ENCODE data around the gene LAMC2.

LAMC2 gene

DNA sequence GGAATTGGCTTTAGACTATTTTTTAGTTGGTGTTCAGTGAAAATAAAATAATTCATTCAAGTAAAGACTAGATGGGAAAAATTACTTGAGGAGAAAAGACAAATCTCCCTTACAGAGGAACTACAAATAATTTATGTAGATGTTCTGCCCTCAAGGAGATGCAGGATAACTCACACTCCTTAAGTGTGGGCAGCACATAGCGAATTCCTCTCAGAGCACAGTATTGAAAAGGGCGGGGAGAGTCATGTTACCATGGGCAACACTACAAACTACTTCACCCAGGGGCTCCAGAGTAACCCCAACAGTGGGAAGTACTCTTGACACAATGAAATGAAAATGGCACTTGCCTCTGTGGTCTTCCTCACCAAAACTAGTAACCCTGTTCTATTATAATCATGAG, 20.6 kb upstream of the LAMC2 start:
- DNase-seq (ENCODE audit: low read depth): no peak
- TF ChIP-seq, protein P1, sequence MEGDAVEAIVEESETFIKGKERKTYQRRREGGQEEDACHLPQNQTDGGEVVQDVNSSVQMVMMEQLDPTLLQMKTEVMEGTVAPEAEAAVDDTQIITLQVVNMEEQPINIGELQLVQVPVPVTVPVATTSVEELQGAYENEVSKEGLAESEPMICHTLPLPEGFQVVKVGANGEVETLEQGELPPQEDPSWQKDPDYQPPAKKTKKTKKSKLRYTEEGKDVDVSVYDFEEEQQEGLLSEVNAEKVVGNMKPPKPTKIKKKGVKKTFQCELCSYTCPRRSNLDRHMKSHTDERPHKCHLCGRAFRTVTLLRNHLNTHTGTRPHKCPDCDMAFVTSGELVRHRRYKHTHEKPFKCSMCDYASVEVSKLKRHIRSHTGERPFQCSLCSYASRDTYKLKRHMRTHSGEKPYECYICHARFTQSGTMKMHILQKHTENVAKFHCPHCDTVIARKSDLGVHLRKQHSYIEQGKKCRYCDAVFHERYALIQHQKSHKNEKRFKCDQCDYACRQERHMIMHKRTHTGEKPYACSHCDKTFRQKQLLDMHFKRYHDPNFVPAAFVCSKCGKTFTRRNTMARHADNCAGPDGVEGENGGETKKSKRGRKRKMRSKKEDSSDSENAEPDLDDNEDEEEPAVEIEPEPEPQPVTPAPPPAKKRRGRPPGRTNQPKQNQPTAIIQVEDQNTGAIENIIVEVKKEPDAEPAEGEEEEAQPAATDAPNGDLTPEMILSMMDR (conservative IDR thresholded peaks at IDR 0.05; ENCODE audit: low read length): no peak
- H3K4me3 ChIP-seq (ENCODE audit: low read length): no peak overlapping the region

GRCh38 chr1:183166454-183166853, 19.6 kb upstream of the LAMC2 start:
- no peak overlapping the region for H3K4me3 ChIP-seq (ENCODE audit: low read length)
- DNase-seq (ENCODE audit: low read depth): no peak
- TF ChIP-seq, protein P1 (conservative IDR thresholded peaks at IDR 0.05; ENCODE audit: low read length): no peak

GRCh38 chr1:183167676-183168075, 18.4 kb upstream of the LAMC2 start:
- no peak overlapping the region for H3K4me3 ChIP-seq (ENCODE audit: low read length)
- TF ChIP-seq, protein P1 (conservative IDR thresholded peaks at IDR 0.05; ENCODE audit: low read length): no peak
- no peak for DNase-seq (ENCODE audit: low read depth)

- no peak for DNase-seq (ENCODE audit: low read depth)
- no peak overlapping the region for H3K4me3 ChIP-seq (ENCODE audit: low read length)
- TF ChIP-seq, protein P1 (conservative IDR thresholded peaks at IDR 0.05; ENCODE audit: low read length): no peak
Observed at GRCh38 chr1:183168308-183168707, 17.8 kb upstream of the LAMC2 start.

DNA sequence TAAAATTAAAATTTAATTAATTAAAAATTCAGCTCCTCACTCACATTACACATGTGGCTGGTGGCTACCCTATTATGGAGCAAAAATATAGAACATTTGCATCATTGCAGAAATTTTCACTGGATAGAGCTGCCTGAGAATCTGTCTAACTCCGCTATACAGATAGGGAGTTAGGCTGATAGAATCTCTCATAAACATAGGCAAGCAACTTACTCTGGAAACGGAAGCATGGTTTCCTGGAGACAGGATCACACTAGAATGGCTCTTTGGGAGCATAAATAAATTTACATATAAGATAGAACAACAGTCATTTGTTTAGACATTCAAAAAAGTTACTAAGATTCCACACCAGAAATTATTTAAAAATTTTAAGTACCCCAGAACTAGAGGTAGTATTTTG, 12.2 kb upstream of the LAMC2 start:
- no peak for DNase-seq (ENCODE audit: low read depth)
- TF ChIP-seq, protein P1 (conservative IDR thresholded peaks at IDR 0.05; ENCODE audit: low read length): no peak

GRCh38 chr1:183175631-183176030, 10.4 kb upstream of the LAMC2 start:
- H3K4me3 ChIP-seq (ENCODE audit: low read length): no peak overlapping the region
- TF ChIP-seq, protein P1 (conservative IDR thresholded peaks at IDR 0.05; ENCODE audit: low read length): no peak
- DNase-seq (ENCODE audit: low read depth): no peak

More for the DNA sequence above, 12.2 kb upstream of the LAMC2 start:
- H3K4me3 ChIP-seq (ENCODE audit: low read length): no peak overlapping the region

GRCh38 chr1:183178545-183178944, 7.5 kb upstream of the LAMC2 start:
- H3K4me3 ChIP-seq (ENCODE audit: low read length): no peak overlapping the region
- DNase-seq (ENCODE audit: low read depth): peak; percentile 46
- TF ChIP-seq, protein P1 (conservative IDR thresholded peaks at IDR 0.05; ENCODE audit: low read length): no peak
